ENCODE data around the gene SOWAHC. TPM values are rescaled to one million over a fixed set of nuclear protein-coding genes. Genes with fewer than 3 reads are reported as not detected.
"Not testable (repeated sequence)": the region's sequence is repeated elsewhere in the genome, so short reads cannot be mapped to it uniquely, and the experiment has no call there.

Gene SOWAHC
- total and polyA plus RNA-seq, 7 donors = 0.56 to 3.4 (median 0.99) TPM

DNA sequence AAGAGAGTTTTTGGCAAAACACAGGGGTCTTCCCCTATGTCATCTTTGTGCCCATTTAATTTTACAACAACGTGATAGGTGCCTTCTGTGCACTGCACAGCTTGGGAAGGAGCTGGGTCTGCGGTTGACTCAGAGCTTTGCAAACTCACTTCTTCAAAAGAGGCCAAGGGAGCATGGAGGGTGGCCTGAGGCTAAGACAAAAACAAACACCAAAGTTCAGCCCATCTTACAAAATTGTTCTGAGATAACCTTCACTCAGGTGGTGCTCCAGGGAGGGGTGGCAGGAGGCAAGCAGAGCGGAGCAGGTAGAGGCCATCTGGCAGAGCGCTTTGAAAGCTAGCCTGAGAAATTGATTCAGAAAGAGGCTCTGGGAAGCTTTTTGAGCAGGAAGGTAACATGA is 9.8 kb downstream of the SOWAHC start:
- Histone ChIP-seq H3K4me1 (no peaks in the 10 kb centered on the region), H3K36me3 (ENCODE audit: insufficient read depth in 1 of 2, low read depth in 1 of 2) (no peaks in the 10 kb centered on the region), H3K27ac (no peak overlapping the region), H3K4me3 (no peak overlapping the region), H3K27me3 (ENCODE audit: insufficient read depth in 3 of 3, low read length in 2 of 3) (no peaks in the 10 kb centered on the region), H3K9me3 (no peaks in the 10 kb centered on the region)
- WGBS, 3 donors = 92 to 99% (median 95%) methylated on average over 4 of the region's 4 CpGs
- no peak for DNase-seq
- ATAC-seq = no peak
- TF ChIP-seq, protein P1, sequence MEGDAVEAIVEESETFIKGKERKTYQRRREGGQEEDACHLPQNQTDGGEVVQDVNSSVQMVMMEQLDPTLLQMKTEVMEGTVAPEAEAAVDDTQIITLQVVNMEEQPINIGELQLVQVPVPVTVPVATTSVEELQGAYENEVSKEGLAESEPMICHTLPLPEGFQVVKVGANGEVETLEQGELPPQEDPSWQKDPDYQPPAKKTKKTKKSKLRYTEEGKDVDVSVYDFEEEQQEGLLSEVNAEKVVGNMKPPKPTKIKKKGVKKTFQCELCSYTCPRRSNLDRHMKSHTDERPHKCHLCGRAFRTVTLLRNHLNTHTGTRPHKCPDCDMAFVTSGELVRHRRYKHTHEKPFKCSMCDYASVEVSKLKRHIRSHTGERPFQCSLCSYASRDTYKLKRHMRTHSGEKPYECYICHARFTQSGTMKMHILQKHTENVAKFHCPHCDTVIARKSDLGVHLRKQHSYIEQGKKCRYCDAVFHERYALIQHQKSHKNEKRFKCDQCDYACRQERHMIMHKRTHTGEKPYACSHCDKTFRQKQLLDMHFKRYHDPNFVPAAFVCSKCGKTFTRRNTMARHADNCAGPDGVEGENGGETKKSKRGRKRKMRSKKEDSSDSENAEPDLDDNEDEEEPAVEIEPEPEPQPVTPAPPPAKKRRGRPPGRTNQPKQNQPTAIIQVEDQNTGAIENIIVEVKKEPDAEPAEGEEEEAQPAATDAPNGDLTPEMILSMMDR (IDR thresholded peaks at IDR 0.05) = no peak
- intact Hi-C loops (cut with DNase I) = no loop called here

DNA sequence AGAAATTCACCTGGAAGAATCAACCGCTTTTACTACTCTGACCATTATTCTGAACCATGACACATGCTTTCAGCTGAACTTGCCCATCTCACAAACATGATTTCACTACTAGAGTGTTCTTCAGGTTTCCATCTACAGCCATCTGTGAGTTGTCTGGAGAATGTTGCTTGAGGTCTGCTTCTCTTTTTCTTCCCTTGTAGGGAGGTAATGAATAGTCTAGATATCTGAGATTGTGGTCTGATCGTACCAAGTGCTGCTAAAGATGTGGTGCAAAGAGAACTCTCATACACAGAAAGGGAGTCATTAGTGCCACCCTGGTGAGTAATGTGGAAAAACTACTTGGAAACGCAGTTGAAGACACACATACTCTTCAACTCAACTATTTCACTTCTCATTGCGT is 10.2 kb downstream of the SOWAHC start:
- intact Hi-C loops (cut with DNase I) = no loop called here
- no peaks in the 10 kb centered on the region for H3K9me3 ChIP-seq

GRCh38 chr2:109628321-109628720 is 14.2 kb downstream of the SOWAHC start:
- DNase-seq; intact Hi-C loops (cut with DNase I); H3K9me3 ChIP-seq; H3K27me3 ChIP-seq (ENCODE audit: insufficient read depth in 3 of 3, low read length in 2 of 3); ATAC-seq; H3K4me1 ChIP-seq; H3K27ac ChIP-seq; H3K36me3 ChIP-seq (ENCODE audit: insufficient read depth in 1 of 2, low read depth in 1 of 2); H3K4me3 ChIP-seq: not testable (repeated sequence)
- WGBS, 3 donors = 80 to 90% (median 84%) methylated on average over 7 of the region's 7 CpGs

More for the DNA sequence above, 10.2 kb downstream of the SOWAHC start:
- no peak overlapping the region for H3K4me3 ChIP-seq
- ATAC-seq = no peak
- no peaks in the 10 kb centered on the region for H3K4me1 ChIP-seq
- no peak overlapping the region for H3K27ac ChIP-seq
- no peaks in the 10 kb centered on the region for H3K36me3 ChIP-seq (ENCODE audit: insufficient read depth in 1 of 2, low read depth in 1 of 2)
- 79 to 95% (median 80%) methylated on average over 4 of the region's 4 CpGs for WGBS, 3 donors
- DNase-seq = no peak
- TF ChIP-seq, protein P1 (IDR thresholded peaks at IDR 0.05) = no peak
- no peaks in the 10 kb centered on the region for H3K27me3 ChIP-seq (ENCODE audit: insufficient read depth in 3 of 3, low read length in 2 of 3)

GRCh38 chr2:109629867-109630266 is 15.7 kb downstream of the SOWAHC start:
- Histone ChIP-seq H3K27me3 (ENCODE audit: insufficient read depth in 3 of 3, low read length in 2 of 3) (no peaks in the 10 kb centered on the region), H3K4me1 (no peaks in the 10 kb centered on the region), H3K4me3 (no peak overlapping the region), H3K9me3 (no peaks in the 10 kb centered on the region), H3K27ac (no peak overlapping the region), H3K36me3 (ENCODE audit: insufficient read depth in 1 of 2, low read depth in 1 of 2) (no peaks in the 10 kb centered on the region)
- TF ChIP-seq, protein P1 (IDR thresholded peaks at IDR 0.05) = no peak
- WGBS, 3 donors = 82 to 92% (median 83%) methylated on average over 3 of the region's 3 CpGs
- ATAC-seq (no peak), DNase-seq (no peak)
- intact Hi-C loops (cut with DNase I) = no loop called here

- WGBS, 3 donors = 87 to 95% (median 90%) methylated on average over 19 of the region's 19 CpGs
- TF ChIP-seq, protein P1 (IDR thresholded peaks at IDR 0.05) = no peak
- H3K36me3 ChIP-seq (ENCODE audit: insufficient read depth in 1 of 2, low read depth in 1 of 2) = no peaks in the 10 kb centered on the region
- no peaks in the 10 kb centered on the region for H3K9me3 ChIP-seq
- H3K4me1 ChIP-seq = no peaks in the 10 kb centered on the region
- ATAC-seq (no peak), DNase-seq (no peak)
- intact Hi-C loops (cut with DNase I) = no loop called here
- H3K27me3 ChIP-seq (ENCODE audit: insufficient read depth in 3 of 3, low read length in 2 of 3) = no peaks in the 10 kb centered on the region
- no peak overlapping the region for H3K4me3 ChIP-seq
- H3K27ac ChIP-seq = no peak overlapping the region
Measured at GRCh38 chr2:109630441-109631430, 16.6 kb downstream of the SOWAHC start.
